Measurements from ENCODE around the gene KRT82. TPM values are rescaled to one million over a fixed set of nuclear protein-coding genes. Genes with fewer than 3 reads are reported as not detected.
"Not testable (repeated sequence)": the region's sequence is repeated elsewhere in the genome, so short reads cannot be mapped to it uniquely, and the experiment has no call there.

The KRT82 gene
- polyA plus RNA-seq, 2 donors: not detected

GRCh38 chr12:52413782-52414345 is 7.7 kb upstream of the KRT82 start:
- 66 to 74% methylated on average over 8 of the region's 8 CpGs for WGBS, 2 donors
- Histone ChIP-seq H3K36me3 (ENCODE audit: control insufficient read depth in 2 of 2, insufficient read depth in 2 of 2, low read length in 1 of 2) (no peaks in the 10 kb centered on the region), H3K4me3 (ENCODE audit: low read depth in 1 of 2, low read length in 2 of 2) (no peak overlapping the region), H3K4me1 (ENCODE audit: control insufficient read depth in 2 of 2, insufficient read depth in 2 of 2, low read length in 1 of 2) (peaks cover 0 to 12% of the 10 kb centered on the region in 2 donors), H3K27ac (ENCODE audit: low read depth in 2 of 2, low read length in 1 of 2) (no peak overlapping the region), H3K27me3 (ENCODE audit: control insufficient read depth in 1 of 2, insufficient read depth in 2 of 2, low read length in 2 of 2) (no peaks in the 10 kb centered on the region), H3K9me3 (ENCODE audit: control insufficient read depth in 2 of 2, insufficient read depth in 1 of 2, low read depth in 1 of 2, low read length in 1 of 2) (no peaks in the 10 kb centered on the region)

GRCh38 chr12:52413202-52413601 is 7.1 kb upstream of the KRT82 start:
- Histone ChIP-seq H3K36me3 (ENCODE audit: control insufficient read depth in 2 of 2, insufficient read depth in 2 of 2, low read length in 1 of 2) (no peaks in the 10 kb centered on the region), H3K4me1 (ENCODE audit: control insufficient read depth in 2 of 2, insufficient read depth in 2 of 2, low read length in 1 of 2) (peaks cover 0 to 12% of the 10 kb centered on the region in 2 donors), H3K9me3 (ENCODE audit: control insufficient read depth in 2 of 2, insufficient read depth in 1 of 2, low read depth in 1 of 2, low read length in 1 of 2) (no peaks in the 10 kb centered on the region), H3K27ac (ENCODE audit: low read depth in 2 of 2, low read length in 1 of 2) (no peak overlapping the region), H3K27me3 (ENCODE audit: control insufficient read depth in 1 of 2, insufficient read depth in 2 of 2, low read length in 2 of 2) (no peaks in the 10 kb centered on the region), H3K4me3 (ENCODE audit: low read depth in 1 of 2, low read length in 2 of 2) (no peak overlapping the region)
- 44 to 55% methylated on average over 4 of the region's 4 CpGs for WGBS, 2 donors

- no peaks in the 10 kb centered on the region for H3K9me3 ChIP-seq (ENCODE audit: control insufficient read depth in 2 of 2, insufficient read depth in 1 of 2, low read depth in 1 of 2, low read length in 1 of 2)
- WGBS, 2 donors: 79 to 86% methylated on average over 10 of the region's 10 CpGs
- H3K4me1 ChIP-seq (ENCODE audit: control insufficient read depth in 2 of 2, insufficient read depth in 2 of 2, low read length in 1 of 2): peaks cover 0 to 12% of the 10 kb centered on the region in 2 donors
- H3K27ac ChIP-seq (ENCODE audit: low read depth in 2 of 2, low read length in 1 of 2): no peak overlapping the region
- no peak overlapping the region for H3K4me3 ChIP-seq (ENCODE audit: low read depth in 1 of 2, low read length in 2 of 2)
- no peaks in the 10 kb centered on the region for H3K36me3 ChIP-seq (ENCODE audit: control insufficient read depth in 2 of 2, insufficient read depth in 2 of 2, low read length in 1 of 2)
- H3K27me3 ChIP-seq (ENCODE audit: control insufficient read depth in 1 of 2, insufficient read depth in 2 of 2, low read length in 2 of 2): no peaks in the 10 kb centered on the region
Observed at GRCh38 chr12:52411815-52412214, 5.7 kb upstream of the KRT82 start.

- WGBS, 2 donors: no CpG with 5 or more reads among the region's 1 CpG
- not testable (repeated sequence) for H3K4me3 ChIP-seq (ENCODE audit: low read depth in 1 of 2, low read length in 2 of 2); H3K4me1 ChIP-seq (ENCODE audit: control insufficient read depth in 2 of 2, insufficient read depth in 2 of 2, low read length in 1 of 2); H3K9me3 ChIP-seq (ENCODE audit: control insufficient read depth in 2 of 2, insufficient read depth in 1 of 2, low read depth in 1 of 2, low read length in 1 of 2); H3K27me3 ChIP-seq (ENCODE audit: control insufficient read depth in 1 of 2, insufficient read depth in 2 of 2, low read length in 2 of 2); H3K36me3 ChIP-seq (ENCODE audit: control insufficient read depth in 2 of 2, insufficient read depth in 2 of 2, low read length in 1 of 2); H3K27ac ChIP-seq (ENCODE audit: low read depth in 2 of 2, low read length in 1 of 2)
Observed at GRCh38 chr12:52410589-52411248, 4.6 kb upstream of the KRT82 start.

- Histone ChIP-seq H3K9me3 (ENCODE audit: control insufficient read depth in 2 of 2, insufficient read depth in 1 of 2, low read depth in 1 of 2, low read length in 1 of 2) (no peaks in the 10 kb centered on the region), H3K36me3 (ENCODE audit: control insufficient read depth in 2 of 2, insufficient read depth in 2 of 2, low read length in 1 of 2) (no peaks in the 10 kb centered on the region), H3K4me1 (ENCODE audit: control insufficient read depth in 2 of 2, insufficient read depth in 2 of 2, low read length in 1 of 2) (peaks cover 0 to 4% of the 10 kb centered on the region in 2 donors), H3K27ac (ENCODE audit: low read depth in 2 of 2, low read length in 1 of 2) (no peak overlapping the region), H3K27me3 (ENCODE audit: control insufficient read depth in 1 of 2, insufficient read depth in 2 of 2, low read length in 2 of 2) (no peaks in the 10 kb centered on the region), H3K4me3 (ENCODE audit: low read depth in 1 of 2, low read length in 2 of 2) (no peak overlapping the region)
- WGBS, 2 donors: 88 to 93% methylated on average over 5 of the region's 5 CpGs
Observed at GRCh38 chr12:52407918-52408317, 1.8 kb upstream of the KRT82 start.

GRCh38 chr12:52404951-52405350 is 1.2 kb downstream of the KRT82 start:
- H3K27ac ChIP-seq (ENCODE audit: low read depth in 2 of 2, low read length in 1 of 2): no peak overlapping the region
- H3K4me3 ChIP-seq (ENCODE audit: low read depth in 1 of 2, low read length in 2 of 2): no peak overlapping the region
- no peaks in the 10 kb centered on the region for H3K4me1 ChIP-seq (ENCODE audit: control insufficient read depth in 2 of 2, insufficient read depth in 2 of 2, low read length in 1 of 2)
- no peaks in the 10 kb centered on the region for H3K27me3 ChIP-seq (ENCODE audit: control insufficient read depth in 1 of 2, insufficient read depth in 2 of 2, low read length in 2 of 2)
- H3K9me3 ChIP-seq (ENCODE audit: control insufficient read depth in 2 of 2, insufficient read depth in 1 of 2, low read depth in 1 of 2, low read length in 1 of 2): no peaks in the 10 kb centered on the region
- WGBS, 2 donors: 83 to 91% methylated on average over 3 of the region's 3 CpGs
- no peaks in the 10 kb centered on the region for H3K36me3 ChIP-seq (ENCODE audit: control insufficient read depth in 2 of 2, insufficient read depth in 2 of 2, low read length in 1 of 2)

GRCh38 chr12:52403561-52403960 is 2.6 kb downstream of the KRT82 start:
- no peaks in the 10 kb centered on the region for H3K27me3 ChIP-seq (ENCODE audit: control insufficient read depth in 1 of 2, insufficient read depth in 2 of 2, low read length in 2 of 2)
- H3K4me3 ChIP-seq (ENCODE audit: low read depth in 1 of 2, low read length in 2 of 2): no peak overlapping the region
- H3K4me1 ChIP-seq (ENCODE audit: control insufficient read depth in 2 of 2, insufficient read depth in 2 of 2, low read length in 1 of 2): no peaks in the 10 kb centered on the region
- no peaks in the 10 kb centered on the region for H3K9me3 ChIP-seq (ENCODE audit: control insufficient read depth in 2 of 2, insufficient read depth in 1 of 2, low read depth in 1 of 2, low read length in 1 of 2)
- H3K36me3 ChIP-seq (ENCODE audit: control insufficient read depth in 2 of 2, insufficient read depth in 2 of 2, low read length in 1 of 2): no peaks in the 10 kb centered on the region
- H3K27ac ChIP-seq (ENCODE audit: low read depth in 2 of 2, low read length in 1 of 2): no peak overlapping the region
- 93 to 94% methylated on average over 9 of the region's 9 CpGs for WGBS, 2 donors

- Histone ChIP-seq H3K27me3 (ENCODE audit: control insufficient read depth in 1 of 2, insufficient read depth in 2 of 2, low read length in 2 of 2) (no peaks in the 10 kb centered on the region), H3K4me3 (ENCODE audit: low read depth in 1 of 2, low read length in 2 of 2) (no peak overlapping the region), H3K27ac (ENCODE audit: low read depth in 2 of 2, low read length in 1 of 2) (no peak overlapping the region), H3K4me1 (ENCODE audit: control insufficient read depth in 2 of 2, insufficient read depth in 2 of 2, low read length in 1 of 2) (no peaks in the 10 kb centered on the region), H3K9me3 (ENCODE audit: control insufficient read depth in 2 of 2, insufficient read depth in 1 of 2, low read depth in 1 of 2, low read length in 1 of 2) (no peaks in the 10 kb centered on the region), H3K36me3 (ENCODE audit: control insufficient read depth in 2 of 2, insufficient read depth in 2 of 2, low read length in 1 of 2) (no peaks in the 10 kb centered on the region)
- WGBS, 2 donors: 68 to 72% methylated on average over 3 of the region's 3 CpGs
Observed at GRCh38 chr12:52402873-52403540, 3.1 kb downstream of the KRT82 start.

GRCh38 chr12:52402377-52402776 is 3.8 kb downstream of the KRT82 start:
- Histone ChIP-seq H3K4me3 (ENCODE audit: low read depth in 1 of 2, low read length in 2 of 2) (no peak overlapping the region), H3K36me3 (ENCODE audit: control insufficient read depth in 2 of 2, insufficient read depth in 2 of 2, low read length in 1 of 2) (no peaks in the 10 kb centered on the region), H3K27me3 (ENCODE audit: control insufficient read depth in 1 of 2, insufficient read depth in 2 of 2, low read length in 2 of 2) (no peaks in the 10 kb centered on the region), H3K9me3 (ENCODE audit: control insufficient read depth in 2 of 2, insufficient read depth in 1 of 2, low read depth in 1 of 2, low read length in 1 of 2) (no peaks in the 10 kb centered on the region), H3K27ac (ENCODE audit: low read depth in 2 of 2, low read length in 1 of 2) (no peak overlapping the region), H3K4me1 (ENCODE audit: control insufficient read depth in 2 of 2, insufficient read depth in 2 of 2, low read length in 1 of 2) (no peaks in the 10 kb centered on the region)
- 95 to 100% methylated on average over 2 of the region's 2 CpGs for WGBS, 2 donors

- Histone ChIP-seq H3K4me1 (ENCODE audit: control insufficient read depth in 2 of 2, insufficient read depth in 2 of 2, low read length in 1 of 2) (no peaks in the 10 kb centered on the region), H3K27ac (ENCODE audit: low read depth in 2 of 2, low read length in 1 of 2) (no peak overlapping the region), H3K4me3 (ENCODE audit: low read depth in 1 of 2, low read length in 2 of 2) (no peak overlapping the region), H3K27me3 (ENCODE audit: control insufficient read depth in 1 of 2, insufficient read depth in 2 of 2, low read length in 2 of 2) (no peaks in the 10 kb centered on the region), H3K36me3 (ENCODE audit: control insufficient read depth in 2 of 2, insufficient read depth in 2 of 2, low read length in 1 of 2) (no peaks in the 10 kb centered on the region), H3K9me3 (ENCODE audit: control insufficient read depth in 2 of 2, insufficient read depth in 1 of 2, low read depth in 1 of 2, low read length in 1 of 2) (no peaks in the 10 kb centered on the region)
- WGBS, 2 donors: 81 to 83% methylated on average over 4 of the region's 4 CpGs
Observed at GRCh38 chr12:52401926-52402325, 4.2 kb downstream of the KRT82 start.

All from esophagus (tissue), 2 donors.